Peyer's patch (tissue), 4 donors: ENCODE measurements around the gene ZFP36L2.

Source experiments
- POLR2A ChIP-seq, 2 donors: fragments of 450-650 bp; IDR thresholded peaks; one replicate each; pipeline ENCODE4 v1.5.1; 2017; ENCODE audit warnings: antibody characterized with exemption in 2 of 2, mild to moderate bottlenecking in 2 of 2, moderate library complexity in 2 of 2
- TF ChIP-seq, protein P1 (sequence below), 6 experiments: fragments of 450-650 bp in 4 of 6; fragments of 200-600 bp in 2 of 6; sonication (generic) in 1 of 6; IDR thresholded peaks; one replicate each; pipeline ENCODE4 v1.5.1; 2017 to 2019; ENCODE audit warnings: antibody characterized with exemption in 6 of 6, mild to moderate bottlenecking in 3 of 6, moderate library complexity in 1 of 6

DNA sequence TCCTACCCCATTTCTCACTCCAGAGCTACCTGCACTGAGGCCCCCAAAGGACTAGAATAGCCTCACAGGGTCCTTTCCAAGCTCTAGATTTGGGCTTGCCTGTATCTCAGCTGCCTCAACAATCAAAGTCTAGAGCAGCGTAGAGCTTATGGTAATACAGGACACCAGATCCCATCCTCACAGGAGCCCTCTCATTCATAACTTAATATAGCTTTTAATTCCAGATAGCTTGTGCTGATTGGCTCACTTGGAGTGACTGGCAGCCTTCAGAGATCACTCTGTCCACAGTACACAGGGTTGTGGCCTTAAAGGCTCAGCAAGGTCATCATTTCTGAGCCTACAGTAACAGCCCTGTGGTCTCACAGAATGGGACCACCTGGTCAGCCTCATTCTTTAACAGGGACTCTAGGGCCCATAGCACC lies 51.4 kb downstream of the ZFP36L2 start:
- TF ChIP-seq, protein P1, sequence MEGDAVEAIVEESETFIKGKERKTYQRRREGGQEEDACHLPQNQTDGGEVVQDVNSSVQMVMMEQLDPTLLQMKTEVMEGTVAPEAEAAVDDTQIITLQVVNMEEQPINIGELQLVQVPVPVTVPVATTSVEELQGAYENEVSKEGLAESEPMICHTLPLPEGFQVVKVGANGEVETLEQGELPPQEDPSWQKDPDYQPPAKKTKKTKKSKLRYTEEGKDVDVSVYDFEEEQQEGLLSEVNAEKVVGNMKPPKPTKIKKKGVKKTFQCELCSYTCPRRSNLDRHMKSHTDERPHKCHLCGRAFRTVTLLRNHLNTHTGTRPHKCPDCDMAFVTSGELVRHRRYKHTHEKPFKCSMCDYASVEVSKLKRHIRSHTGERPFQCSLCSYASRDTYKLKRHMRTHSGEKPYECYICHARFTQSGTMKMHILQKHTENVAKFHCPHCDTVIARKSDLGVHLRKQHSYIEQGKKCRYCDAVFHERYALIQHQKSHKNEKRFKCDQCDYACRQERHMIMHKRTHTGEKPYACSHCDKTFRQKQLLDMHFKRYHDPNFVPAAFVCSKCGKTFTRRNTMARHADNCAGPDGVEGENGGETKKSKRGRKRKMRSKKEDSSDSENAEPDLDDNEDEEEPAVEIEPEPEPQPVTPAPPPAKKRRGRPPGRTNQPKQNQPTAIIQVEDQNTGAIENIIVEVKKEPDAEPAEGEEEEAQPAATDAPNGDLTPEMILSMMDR (IDR thresholded peaks at IDR 0.05), result no peak
- no peak for TF ChIP-seq POLR2A (IDR thresholded peaks at IDR 0.05)
